Erythroblast (primary cell): ENCODE measurements around the gene ATXN10.

ENCODE experiments used
- DNase-seq, 2 experiments: peaks; one replicate each; lab custom pipeline; 2025; lab: John Stamatoyannopoulos, UW
- GATA1 ChIP-seq: IDR thresholded peaks from 2 replicates; pipeline ENCODE4 v1.6.1; 2011; ENCODE audit warnings: low read depth, mild to moderate bottlenecking, control low read depth, low read length, moderate library complexity
- POLR2A ChIP-seq: IDR thresholded peaks from 2 replicates; pipeline ENCODE4 v1.6.1; 2011; ENCODE audit warnings: mild to moderate bottlenecking, low read length

ATXN10 gene

DNA sequence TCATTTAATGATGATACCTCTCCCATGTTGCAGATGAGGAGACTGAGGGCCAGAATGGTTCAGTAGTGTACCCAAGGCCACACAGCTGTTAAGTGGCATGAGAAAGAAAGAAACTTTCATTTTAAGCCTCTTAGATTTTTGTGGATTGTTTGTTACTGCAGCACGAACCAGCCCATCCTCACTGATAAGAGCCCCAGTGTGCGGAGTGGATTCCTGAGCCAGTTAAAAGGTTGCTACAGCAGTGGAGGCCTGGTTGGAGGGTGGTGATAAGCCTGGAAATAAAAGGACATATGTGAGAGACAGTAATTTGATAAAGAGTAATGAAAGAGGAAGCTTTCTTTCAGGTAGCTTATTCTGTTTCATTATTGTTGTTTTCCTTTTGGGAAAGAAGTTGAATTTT, 89.0 kb downstream of the ATXN10 start:
- TF ChIP-seq POLR2A (no peak), GATA1 (no peak)
- no peak for DNase-seq

DNA sequence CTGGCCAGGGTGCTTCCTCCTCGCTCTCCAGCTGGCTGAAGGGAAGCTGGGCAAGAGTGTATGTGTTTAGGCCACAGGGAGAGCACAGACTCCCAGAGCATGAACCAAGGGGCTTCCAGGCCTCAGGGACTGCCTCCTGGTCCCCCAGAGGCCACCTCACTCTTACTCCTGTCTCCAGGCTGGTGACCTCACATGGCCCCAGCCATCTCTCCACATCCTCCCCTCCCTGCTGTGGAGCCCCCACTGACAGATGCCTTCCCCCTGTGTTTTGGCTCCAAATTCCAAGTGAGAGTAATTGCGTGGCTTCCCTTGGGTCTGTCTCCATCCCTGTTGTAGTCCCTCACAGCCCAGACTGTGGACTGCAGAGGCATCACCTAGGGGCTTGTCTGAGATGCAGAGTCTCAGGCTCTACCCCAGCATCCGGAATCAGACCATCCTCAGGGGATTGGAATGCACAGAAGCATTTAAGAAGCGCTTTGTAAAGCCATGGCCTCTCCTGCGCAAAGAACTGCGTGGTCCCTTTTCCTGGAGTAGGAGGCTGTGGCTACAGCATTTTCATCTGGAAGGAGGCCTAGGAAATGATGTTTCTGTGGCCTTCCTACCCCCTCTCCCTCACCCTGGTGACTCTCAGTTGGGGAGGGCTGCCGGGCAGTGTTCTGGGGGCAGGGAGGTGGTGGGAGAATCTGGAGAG, 91.1 kb downstream of the ATXN10 start:
- DNase-seq: no peak
- TF ChIP-seq POLR2A (no peak), GATA1 (no peak)

DNA sequence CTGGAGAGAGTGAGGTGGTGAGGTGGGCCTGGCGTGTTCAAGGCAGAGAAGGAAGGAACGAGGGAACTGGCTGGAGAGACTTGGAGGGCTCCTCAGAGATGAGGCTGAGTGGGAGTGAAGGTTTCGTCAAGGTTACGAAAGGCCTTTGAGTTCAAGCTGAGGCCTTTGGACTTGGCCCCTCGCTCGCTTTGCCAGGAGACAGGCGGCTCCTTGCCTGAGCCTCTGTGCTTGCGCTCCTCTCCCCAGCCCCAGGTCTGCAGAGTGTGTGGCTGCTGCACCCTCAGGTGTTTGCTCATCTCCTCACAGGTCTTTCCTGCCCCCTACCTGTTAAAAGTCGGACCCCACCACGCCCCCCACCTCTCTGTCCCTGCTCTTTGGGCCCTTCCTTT, 91.6 kb downstream of the ATXN10 start:
- TF ChIP-seq POLR2A (no peak), GATA1 (no peak)
- DNase-seq: no peak

DNA sequence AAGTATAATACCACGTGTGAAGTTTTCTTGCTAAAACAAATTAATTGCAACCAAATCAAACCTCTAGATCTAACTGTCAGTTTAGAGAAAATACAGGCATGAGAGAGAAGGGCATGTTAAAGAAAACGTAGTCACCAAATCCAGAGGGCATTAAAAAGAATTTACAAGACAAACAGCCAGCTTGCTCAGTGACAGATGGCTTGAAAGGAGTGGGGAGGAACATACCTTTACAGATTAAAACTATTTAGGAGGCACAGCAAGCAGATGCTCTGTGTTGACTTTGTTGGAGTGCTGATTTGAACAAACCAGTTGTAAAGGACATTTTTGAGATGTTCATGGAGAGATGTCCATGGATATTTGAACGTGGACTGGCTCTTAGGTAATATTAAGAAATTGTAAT, 96.9 kb downstream of the ATXN10 start:
- DNase-seq: no peak
- TF ChIP-seq POLR2A (no peak), GATA1 (no peak)

DNA sequence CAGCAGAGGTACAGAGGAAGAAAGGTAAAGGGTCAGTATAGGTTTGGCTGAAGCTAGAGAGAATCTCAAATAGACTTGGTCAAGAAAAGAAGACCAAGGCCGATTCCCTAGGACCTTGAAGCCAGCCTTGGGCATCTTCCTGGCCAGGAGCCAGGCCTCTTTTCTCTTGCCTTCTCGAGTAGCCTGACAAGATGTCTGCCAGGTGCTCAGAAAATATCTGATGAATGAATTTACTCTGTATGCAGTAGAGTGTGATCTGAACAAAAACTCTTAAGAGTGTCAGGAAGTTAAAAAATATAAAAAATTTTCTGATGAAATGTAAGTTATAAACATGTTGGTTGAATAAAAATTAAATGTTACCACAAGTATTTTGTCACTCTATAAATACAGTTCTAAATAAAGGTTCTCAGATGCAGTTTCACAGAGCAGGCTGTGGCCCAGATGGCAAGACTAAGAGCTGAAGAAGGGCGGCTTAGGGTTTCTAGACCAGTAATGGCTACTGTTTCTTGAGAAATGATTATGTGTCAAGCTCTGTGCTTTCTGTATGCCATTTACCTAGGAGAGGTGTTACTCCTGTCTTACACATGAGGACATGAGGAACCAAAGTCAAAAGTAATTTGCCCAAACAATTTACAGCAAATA, 98.1 kb downstream of the ATXN10 start:
- TF ChIP-seq GATA1: no peak
- TF ChIP-seq POLR2A: no peak
- DNase-seq: no peak

DNA sequence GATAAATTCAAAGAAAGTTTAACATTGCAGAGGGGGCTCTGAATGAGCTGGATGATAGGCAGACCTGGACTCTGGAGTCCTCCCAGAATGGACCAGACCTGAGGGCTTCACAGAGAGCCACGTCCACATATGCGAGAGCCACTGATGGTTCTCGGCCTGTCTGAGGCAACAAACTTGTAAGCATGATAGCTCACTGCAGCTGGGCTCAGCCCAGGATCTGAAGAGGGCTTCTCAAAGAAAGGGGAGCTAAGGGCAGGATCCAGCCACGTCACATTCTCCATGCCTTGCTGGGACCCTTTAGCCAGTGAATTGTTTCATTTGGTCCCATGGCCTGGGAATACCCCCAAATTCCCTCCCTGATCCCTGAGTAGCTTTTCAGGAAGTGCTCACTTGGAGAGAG, 98.9 kb downstream of the ATXN10 start:
- no peak for DNase-seq
- no peak for TF ChIP-seq GATA1
- no peak for TF ChIP-seq POLR2A

DNA sequence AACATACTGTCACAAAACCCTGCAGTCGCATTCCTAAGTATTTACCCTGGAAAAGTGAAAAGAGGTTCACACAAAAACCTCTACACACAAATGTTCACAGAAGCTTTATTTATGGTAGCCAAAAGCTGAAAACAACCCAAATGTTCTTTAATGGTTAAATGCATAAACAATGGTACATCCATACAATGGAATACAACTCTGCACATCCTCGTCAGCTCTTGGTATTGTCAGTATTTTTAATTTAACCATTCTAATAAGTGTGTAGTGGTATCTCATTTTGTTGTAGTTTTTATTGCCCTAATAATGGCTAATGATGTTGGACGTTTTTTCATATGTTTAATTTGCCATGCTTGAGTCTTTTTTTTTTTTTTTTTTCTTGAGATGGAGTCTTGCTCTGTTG, 99.4 kb downstream of the ATXN10 start:
- TF ChIP-seq POLR2A (no peak), GATA1 (no peak)

DNA sequence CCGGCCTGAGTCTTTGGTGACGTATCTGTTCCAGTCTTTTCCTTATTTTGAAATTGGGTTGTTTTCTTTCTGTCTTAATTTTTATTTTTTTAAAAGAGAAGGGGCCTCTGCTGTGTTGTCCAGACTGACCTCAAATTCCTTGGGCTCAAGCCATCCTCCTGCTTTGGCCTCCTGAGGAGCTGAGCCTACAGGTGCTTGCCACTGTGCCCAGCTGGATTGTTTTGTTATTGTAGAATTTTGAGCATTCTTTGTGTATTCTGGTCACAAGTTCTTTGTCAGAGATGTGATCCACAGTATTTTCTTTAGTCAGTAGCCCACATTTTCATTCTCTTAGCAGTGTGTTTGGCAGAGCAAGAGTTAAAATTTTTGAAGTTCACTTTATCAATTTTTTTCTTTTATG, 100.1 kb downstream of the ATXN10 start:
- no peak for TF ChIP-seq GATA1
- TF ChIP-seq POLR2A: no peak
- DNase-seq: no peak

More for the DNA sequence above, 99.4 kb downstream of the ATXN10 start:
- DNase-seq: no peak

DNA sequence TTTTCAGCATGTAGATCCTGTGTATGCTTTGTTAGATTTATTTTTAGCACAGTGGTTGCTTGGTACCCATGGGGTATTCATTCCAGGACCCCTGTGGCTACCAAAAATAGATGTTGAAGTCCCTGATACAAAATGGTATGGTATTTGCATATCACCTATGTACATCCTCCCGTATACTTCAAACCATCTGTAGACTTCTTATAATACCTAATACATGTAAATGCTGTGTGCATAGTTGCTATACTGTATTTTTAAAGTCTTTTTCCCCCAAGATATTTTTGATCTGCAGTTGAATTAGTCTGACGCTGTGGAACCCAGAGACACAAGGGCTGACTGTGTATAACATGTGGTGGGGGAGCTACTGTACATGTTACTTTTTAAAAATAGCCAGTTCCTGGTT, 101.1 kb downstream of the ATXN10 start:
- no peak for TF ChIP-seq GATA1
- TF ChIP-seq POLR2A: no peak
- no peak for DNase-seq

DNA sequence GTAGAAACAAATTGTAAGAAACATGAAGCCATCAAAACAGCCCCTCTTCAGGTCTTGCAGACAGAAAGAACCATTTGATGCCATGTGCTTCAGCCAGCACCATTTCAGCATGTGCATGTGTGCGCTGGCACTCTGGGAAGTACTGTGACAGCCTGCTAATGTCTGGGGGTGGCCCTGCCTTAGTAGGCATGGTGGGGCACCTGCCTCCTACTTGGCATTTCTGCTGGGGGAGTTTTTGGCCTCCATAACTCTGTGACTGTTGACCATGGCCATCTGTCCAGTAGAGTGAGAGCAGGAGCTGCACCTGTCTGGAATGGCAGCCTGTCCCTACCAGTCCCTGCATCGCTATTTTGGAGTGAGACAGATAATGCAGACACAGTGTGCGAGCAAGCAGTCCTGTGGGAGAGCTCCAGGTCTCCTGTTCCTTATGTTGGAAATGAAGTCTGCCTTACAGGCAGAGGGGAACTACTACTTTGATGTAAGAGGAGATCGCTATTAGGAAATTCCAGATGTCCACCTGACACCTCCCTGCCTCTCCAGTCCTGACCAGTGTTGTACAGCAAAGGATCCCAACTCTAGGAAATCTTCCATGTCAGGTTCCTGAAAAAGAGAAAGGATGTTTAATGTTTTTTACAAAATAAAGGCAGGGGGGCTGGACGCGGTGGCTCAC, 102.5 kb downstream of the ATXN10 start:
- no peak for DNase-seq
- TF ChIP-seq POLR2A: no peak
- no peak for TF ChIP-seq GATA1

DNA sequence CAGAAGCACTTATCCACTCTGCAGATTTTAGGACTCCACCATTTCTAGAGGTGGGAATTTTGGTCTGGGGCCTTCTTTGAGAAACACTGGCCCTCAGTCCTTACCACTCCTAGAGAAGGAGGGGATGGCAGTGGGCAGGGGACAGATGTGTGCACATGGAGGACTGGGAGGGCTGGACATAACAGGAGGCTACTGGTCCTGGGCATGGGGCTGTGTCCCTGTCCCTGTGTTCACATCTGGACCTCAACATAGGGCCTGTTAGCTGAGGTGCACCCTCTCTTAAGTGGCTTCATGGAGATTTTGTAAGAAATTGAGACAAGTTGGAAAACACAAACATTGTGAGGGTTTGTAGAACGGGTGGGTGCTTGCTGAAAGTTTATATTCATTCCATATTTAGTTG, 103.4 kb downstream of the ATXN10 start:
- no peak for DNase-seq
- no peak for TF ChIP-seq POLR2A
- no peak for TF ChIP-seq GATA1

DNA sequence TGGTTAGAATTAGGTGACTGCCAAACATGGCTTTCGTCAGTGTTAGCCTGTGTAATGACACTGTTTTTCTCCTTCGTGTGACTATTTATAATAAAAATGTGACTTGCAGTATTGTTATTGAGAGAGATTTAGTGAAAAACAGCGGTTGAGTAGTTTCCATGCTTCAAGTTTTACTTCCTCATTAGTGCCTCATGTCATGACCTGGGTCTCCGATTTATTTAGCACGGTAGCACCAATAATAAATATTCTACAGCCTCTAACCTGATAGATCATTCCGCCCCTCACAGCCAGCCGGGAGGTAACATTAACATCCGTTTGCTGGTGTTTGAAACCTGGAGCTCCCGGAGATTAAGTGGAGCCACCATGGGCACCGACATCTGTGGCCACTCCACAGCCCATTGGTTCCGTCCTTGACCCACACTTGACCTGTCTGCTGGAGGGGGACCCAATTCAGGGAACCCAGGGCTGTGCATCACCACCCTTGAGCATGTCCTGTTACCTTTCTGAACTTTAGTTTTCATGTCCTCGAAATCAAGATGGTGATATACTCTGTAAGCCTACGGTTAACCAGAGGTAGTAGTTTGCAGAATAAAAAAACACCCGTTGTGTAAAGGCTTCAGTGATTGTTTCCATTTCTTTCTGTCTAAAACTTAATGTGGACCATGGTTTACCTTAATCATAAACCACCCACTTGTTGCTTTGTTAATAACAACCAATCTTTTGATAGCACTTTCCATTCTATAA, 104.1 kb downstream of the ATXN10 start:
- no peak for DNase-seq
- TF ChIP-seq GATA1 (no peak), POLR2A (no peak)

DNA sequence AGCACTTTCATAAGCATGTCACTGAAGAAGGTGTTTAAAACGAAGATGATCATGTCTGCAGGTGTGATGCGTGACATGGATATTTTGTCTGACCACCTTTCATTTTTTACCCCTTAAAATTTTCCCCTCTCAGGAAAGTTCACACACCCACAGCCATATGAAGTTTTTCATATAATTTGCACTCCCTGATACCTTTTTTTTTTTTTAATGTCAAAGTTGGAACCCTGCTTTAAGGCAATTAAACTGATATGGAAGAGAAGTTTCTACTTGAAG, 104.6 kb downstream of the ATXN10 start:
- no peak for DNase-seq
- TF ChIP-seq GATA1 (no peak), POLR2A (no peak)
